HG02798 (cell line): Measurements from ENCODE around the gene CMA1.
"Not testable (repeated sequence)": the region's sequence is repeated elsewhere in the genome, so short reads cannot be mapped to it uniquely, and the experiment has no call there.

Experiments
- ATAC-seq: cut with Tn5 transposase; IDR thresholded peaks from one replicate; pipeline ENCODE4 v1.9.1; 2021; ENCODE audit warnings: mild to moderate bottlenecking; ENCODE audit not compliant: unreplicated experiment, poor library complexity

Gene CMA1

DNA sequence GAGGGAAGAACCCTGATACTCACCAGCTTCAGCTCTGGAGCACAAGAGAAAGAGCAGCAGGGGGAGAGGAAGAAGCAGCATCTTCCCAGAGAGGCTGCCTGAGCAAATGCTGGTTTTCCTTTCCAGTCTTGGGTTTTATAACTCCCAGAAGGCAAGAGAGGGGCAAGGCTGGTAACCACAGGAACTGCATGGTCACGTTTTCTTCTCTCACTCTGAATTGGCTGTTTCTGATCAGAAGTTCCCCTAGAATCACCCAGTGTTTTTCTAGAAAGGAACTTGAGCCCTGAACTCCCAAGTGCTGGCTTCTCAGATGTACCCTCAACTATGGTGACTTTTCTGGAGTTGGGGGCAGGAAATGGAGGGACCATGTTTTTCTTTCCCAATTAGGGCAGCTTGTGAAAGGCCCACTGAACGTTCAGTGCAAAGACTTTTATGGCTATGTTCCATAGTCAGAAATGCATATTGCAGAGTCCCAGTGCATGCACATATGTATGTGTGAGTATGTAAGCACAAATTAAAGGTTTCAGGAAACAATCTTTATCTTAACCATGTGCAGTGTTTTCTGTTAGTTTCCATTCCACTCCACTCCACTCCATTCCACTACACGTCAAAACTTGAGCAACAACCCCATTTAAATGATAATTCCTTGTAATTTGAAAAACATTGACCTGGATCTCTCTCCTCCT, at the start of gene CMA1:
TSS of gene CMA1 (minus strand) at position 111 of the 686 bp plus-strand sequence. CDS start at position 81, 30 bp downstream.
- no peak for ATAC-seq

- ATAC-seq, result no peak
Measured at GRCh38 chr14:24556756-24557155, 48.7 kb upstream of the CMA1 start.

DNA sequence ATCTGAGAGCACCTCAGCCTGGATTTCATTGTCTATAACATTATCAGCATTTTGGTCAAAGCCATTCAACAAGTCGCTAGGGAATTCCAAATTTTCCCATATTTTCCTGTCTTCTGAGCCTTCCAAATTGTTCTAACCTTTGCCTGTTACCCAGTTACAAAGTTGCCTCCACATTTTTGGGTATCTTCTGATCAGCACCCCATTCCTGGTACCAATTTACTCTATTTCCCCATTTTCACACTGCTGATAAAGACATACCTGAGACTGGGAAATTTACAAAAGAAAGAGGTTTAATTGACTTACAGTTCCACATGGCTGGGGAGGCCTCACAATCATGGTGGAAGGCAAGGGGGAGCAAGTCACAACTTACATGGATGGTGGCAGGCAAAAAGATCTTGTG, 41.0 kb upstream of the CMA1 start:
- not testable (repeated sequence) for ATAC-seq

DNA sequence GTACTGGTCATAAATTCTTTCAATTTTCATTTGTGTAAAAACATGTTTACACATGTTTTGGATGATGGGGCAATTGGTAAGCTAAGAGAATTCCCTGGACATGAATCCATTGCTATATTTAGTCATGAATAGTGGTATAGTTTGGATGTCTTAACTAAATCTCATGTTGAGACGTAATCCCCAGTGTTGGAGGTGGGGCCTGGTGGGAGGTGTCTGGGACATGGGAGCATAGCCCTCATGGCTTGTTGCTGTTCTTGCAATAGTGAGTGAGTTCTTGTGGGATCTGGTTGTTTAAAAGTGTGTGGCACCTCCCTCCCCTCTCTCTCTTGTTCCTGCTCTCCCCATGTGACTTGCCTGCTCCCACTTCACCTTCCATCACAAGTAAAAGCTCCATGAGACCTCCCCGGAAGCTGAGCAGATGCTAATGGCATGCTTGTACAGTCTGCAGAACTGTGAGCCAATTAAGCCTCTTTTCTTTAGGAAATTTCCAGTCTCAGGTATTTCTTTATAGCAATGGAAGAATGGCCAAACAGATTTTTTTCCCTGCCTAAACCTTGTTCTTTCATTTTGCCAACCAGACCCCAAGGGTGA, 34.4 kb upstream of the CMA1 start:
- ATAC-seq, result no peak

DNA sequence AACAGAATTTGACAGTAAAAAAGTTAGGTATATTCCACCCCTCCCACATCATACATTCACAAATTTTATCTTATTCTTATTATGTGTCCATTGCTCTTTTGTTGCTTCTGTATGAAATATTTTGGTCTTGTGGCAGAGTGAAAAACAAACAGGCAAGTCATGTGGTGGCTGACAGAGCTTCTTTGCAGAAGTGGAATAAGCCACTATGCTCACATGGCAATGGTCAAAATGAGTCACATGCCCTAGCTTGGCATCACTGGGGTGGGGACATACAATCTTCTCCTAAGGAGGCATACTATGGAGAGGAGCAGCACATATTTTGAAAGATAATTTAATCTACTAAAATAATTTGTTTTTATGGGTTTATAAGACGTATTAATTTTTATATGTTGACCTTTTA, 27.7 kb upstream of the CMA1 start:
- peak; percentile 46 for ATAC-seq

- no peak for ATAC-seq
Measured at GRCh38 chr14:24534286-24534685, 26.2 kb upstream of the CMA1 start.

DNA sequence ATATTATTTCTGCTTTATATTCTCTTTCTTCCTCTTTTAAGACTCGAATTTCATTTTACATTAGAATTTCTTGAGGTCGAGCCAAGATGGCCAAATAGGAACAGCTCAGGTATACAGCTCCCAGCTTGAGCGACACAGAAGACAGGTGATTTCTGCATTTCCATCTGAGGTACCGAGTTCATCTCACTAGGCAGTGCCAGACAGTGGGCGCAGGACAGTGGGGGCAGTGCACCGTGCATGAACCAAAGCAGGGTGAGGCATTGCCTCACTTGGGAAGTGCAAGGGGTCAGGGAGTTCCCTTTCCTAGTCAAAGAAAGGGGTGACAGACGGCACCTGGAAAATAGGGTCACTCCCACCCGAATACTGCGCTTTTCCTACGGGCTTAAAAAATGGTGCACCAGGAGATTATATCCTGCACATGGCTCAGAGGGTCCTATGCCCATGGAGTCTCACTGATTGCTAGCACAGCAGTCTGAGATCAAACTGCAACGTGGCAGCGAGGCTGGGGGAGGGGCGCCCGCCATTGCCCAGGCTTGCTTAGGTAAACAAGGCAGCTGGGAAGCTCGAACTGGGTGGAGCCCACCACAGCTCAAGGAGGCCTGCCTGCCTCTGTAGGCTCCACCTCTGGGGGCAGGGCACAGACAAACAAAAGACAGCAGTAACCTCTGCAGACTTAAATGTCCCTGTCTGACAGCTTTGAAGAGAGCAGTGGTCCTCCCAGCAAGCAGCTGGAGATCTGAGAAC, 18.0 kb upstream of the CMA1 start:
- not testable (repeated sequence) for ATAC-seq

- ATAC-seq, result no peak
Measured at GRCh38 chr14:24518851-24519250, 10.8 kb upstream of the CMA1 start.

DNA sequence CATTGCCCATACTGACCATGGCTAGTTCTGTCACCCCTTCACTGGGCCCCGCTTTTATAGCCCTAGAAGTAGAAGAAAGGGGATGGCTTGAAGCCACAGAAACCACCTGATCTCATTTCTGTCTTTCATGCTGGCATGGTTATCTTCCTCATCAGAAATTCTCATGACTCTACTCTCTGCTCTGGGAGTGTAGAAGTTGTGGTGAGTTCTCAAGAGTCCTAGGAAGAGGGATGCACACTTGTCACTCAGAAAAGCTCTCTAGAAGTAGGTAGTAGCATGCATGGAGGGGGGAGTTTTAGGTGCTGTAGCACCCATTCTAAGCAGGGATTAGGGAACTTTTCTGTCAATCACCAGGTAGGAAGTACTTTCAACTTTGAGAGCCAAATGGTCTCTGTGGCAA, 6.1 kb upstream of the CMA1 start:
- ATAC-seq, result no peak

DNA sequence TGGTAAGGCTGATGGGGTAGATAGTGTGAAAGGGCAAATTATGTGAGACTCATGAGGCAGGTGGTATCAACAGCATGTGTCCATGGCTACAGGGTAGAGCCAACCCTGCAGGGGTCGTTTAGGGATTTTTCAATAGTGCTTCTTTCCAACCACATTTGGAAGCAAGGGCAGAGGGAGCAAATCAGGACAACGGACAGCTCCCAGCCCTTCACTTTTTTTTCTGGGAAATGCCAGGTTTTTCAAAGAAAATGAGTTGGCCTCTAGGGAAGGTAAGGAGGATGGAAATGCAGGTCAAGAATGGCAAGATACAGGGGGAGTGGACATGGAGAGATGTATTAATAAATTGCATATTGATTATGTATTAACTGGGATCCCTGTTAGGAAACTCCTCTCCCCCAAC, 4.9 kb upstream of the CMA1 start:
- ATAC-seq, result no peak

DNA sequence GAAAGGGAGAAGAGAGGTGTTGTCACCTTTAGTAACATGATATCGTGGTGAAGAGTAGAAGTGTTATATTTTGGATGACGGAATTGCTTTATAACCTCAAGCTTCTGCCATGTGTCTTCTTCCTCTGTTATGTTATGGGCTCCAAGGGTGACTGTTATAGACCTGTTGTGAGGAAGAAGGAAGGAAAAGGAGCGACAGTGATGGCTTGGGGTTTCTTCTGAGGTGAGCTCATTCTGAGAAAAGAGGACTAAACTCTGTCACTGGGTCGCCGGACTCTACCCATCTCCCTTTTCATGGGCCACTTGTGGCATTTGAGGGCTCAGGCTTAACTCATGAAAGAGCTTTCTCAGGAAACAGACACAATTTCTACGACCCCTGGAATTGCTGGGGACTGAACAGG, 1.6 kb downstream of the CMA1 start:
- no peak for ATAC-seq

GRCh38 chr14:24504425-24504950, 3.6 kb downstream of the CMA1 start:
- ATAC-seq, result no peak

DNA sequence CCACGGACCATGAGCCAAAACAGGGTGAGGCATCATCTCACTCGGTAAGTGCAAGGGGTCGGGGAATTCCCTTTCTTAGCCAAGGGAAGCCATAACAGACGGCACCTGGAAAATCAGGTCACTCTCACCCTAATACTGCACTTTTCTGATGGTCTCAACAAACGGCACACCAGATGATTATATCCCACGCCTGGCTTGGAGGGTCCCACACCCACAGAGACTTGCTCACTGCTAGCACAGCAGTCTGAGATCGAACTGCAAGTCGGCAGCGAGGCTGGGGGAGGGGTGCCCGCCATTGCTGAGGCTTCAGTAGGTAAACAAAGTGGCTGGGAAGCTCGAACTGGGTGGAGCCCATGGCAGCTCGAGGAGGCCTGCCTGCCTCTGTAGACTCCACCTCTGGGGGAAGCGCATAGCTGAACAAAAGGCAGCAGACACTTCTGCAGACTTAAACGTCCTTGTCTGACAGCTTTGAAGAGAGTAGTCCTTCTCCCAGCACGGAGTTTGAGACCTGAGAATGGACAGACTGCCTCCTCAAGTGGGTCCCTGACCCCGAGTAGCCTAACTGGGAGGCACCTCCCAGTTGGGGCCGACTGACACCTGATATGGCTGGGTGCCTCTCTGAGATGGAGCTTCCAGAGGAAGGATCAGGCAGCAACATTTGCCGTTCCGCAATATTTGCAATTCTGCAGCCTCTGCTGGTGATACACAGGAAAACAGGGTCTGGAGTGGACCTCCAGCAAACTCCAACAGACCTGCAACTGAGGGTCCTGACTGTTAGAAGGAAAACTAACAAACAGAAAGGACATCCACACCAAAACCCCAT, 16.3 kb downstream of the CMA1 start:
- not testable (repeated sequence) for ATAC-seq

- no peak for ATAC-seq
Measured at GRCh38 chr14:24483604-24484252, 24.3 kb downstream of the CMA1 start.

GRCh38 chr14:24482699-24483303, 25.3 kb downstream of the CMA1 start:
- ATAC-seq, result not testable (repeated sequence)

GRCh38 chr14:24481622-24482324, 26.3 kb downstream of the CMA1 start:
- ATAC-seq, result peak; percentile 71

GRCh38 chr14:24479999-24480398, 28.1 kb downstream of the CMA1 start:
- ATAC-seq, result not testable (repeated sequence)

- ATAC-seq, result no peak
Measured at GRCh38 chr14:24475261-24475660, 32.8 kb downstream of the CMA1 start.

- ATAC-seq, result no peak
Measured at GRCh38 chr14:24473211-24473610, 34.9 kb downstream of the CMA1 start.
